ENCODE results near the gene PLXNC1. TPM values are rescaled to one million over a fixed set of nuclear protein-coding genes. Genes with fewer than 3 reads are reported as not detected.

The PLXNC1 gene
- total and polyA plus RNA-seq, 2 donors (not counting 1 experiment from before 2014, with no cell fraction given) = 15.1 to 86.9 TPM

DNA sequence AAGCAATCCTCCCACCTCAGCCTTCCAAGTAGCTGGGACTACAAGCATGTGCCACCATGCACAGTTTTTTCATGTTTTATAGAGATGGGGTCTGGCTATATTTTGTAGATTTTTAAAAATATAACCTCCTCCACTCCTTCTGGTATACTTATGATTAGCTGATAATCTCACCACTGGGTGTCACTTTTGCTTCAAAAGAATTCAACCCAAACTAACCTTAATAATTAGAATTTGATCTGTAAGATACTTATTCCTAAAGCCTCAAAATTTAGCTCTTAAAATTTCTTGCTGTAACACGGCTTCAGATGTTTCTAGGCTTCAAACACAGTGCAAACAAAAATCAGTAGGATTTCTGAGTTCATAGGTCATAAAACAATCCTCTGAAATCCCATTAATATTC lies 181.0 kb downstream of the PLXNC1 start:
- TF ChIP-seq, protein P1, sequence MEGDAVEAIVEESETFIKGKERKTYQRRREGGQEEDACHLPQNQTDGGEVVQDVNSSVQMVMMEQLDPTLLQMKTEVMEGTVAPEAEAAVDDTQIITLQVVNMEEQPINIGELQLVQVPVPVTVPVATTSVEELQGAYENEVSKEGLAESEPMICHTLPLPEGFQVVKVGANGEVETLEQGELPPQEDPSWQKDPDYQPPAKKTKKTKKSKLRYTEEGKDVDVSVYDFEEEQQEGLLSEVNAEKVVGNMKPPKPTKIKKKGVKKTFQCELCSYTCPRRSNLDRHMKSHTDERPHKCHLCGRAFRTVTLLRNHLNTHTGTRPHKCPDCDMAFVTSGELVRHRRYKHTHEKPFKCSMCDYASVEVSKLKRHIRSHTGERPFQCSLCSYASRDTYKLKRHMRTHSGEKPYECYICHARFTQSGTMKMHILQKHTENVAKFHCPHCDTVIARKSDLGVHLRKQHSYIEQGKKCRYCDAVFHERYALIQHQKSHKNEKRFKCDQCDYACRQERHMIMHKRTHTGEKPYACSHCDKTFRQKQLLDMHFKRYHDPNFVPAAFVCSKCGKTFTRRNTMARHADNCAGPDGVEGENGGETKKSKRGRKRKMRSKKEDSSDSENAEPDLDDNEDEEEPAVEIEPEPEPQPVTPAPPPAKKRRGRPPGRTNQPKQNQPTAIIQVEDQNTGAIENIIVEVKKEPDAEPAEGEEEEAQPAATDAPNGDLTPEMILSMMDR (conservative IDR thresholded peaks at IDR 0.05 in 1 of 2, IDR thresholded peaks at IDR 0.05 in 1 of 2; ENCODE audit: low read depth in 1 of 2, low read length in 2 of 2) = peak in 1 of 2 donors; percentile 12
- no peak for TF ChIP-seq EZH2 (IDR thresholded peaks at IDR 0.05; ENCODE audit: low read length, missing control alignments)
- Histone ChIP-seq H3K9me3 (ENCODE audit: control insufficient read depth, insufficient read depth, low read depth, low read length) (no peaks in the 10 kb centered on the region), H2AFZ (ENCODE audit: low read length) (no peak overlapping the region), H3K36me3 (ENCODE audit: control insufficient read depth, insufficient read depth, low read length) (no peaks in the 10 kb centered on the region), H3K27ac (ENCODE audit: insufficient read depth, low read length) (no peak overlapping the region), H4K20me1 (ENCODE audit: control insufficient read depth, extremely low read depth, insufficient read depth, low read length) (no peaks in the 10 kb centered on the region), H3K4me3 (replicated peaks in 1 of 4; ENCODE audit: control extremely low read depth in 1 of 4, insufficient read depth in 1 of 4, low read depth in 3 of 4, low read length in 4 of 4) (no peak overlapping the region), H3K27me3 (ENCODE audit: control insufficient read depth, insufficient read depth, low read length) (no peaks in the 10 kb centered on the region), H3K4me2 (ENCODE audit: extremely low read depth, insufficient read depth, low read length) (no peak overlapping the region), H3K4me1 (ENCODE audit: control insufficient read depth, extremely low read depth, insufficient read depth, low read length) (peaks cover 3% of the 10 kb centered on the region), H3K9ac (ENCODE audit: insufficient read depth, low read length) (no peak overlapping the region), H3K79me2 (ENCODE audit: control insufficient read depth, insufficient read depth, low read length) (no peaks in the 10 kb centered on the region)
- peak in 1 of 2 donors; percentile 31 for DNase-seq (ENCODE audit: low read depth in 2 of 2)

DNA sequence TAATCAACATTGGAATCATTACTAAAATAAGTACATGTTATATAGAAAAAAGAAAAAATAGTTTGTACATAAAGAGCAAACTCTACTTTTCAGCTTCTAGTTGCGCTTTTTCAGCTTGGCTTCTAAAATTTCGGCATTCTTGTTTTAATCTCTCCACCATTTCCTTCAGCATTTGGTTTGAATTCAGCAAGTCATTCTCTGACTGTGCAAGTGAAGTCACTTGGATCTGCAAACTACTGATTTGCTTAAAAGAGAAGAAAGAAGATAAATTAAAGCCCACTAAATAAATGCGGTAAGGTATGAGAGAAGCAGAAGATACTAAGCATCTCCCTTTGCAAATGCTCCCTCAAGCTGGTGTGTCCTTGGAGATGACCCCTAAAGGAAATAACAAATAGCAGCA lies 185.0 kb downstream of the PLXNC1 start:
- H3K27ac ChIP-seq (ENCODE audit: insufficient read depth, low read length) = no peak overlapping the region
- H3K27me3 ChIP-seq (ENCODE audit: control insufficient read depth, insufficient read depth, low read length) = no peaks in the 10 kb centered on the region
- DNase-seq (ENCODE audit: low read depth in 2 of 2) = no peak
- H3K4me1 ChIP-seq (ENCODE audit: control insufficient read depth, extremely low read depth, insufficient read depth, low read length) = no peaks in the 10 kb centered on the region
- H3K9me3 ChIP-seq (ENCODE audit: control insufficient read depth, insufficient read depth, low read depth, low read length) = no peaks in the 10 kb centered on the region
- no peaks in the 10 kb centered on the region for H3K36me3 ChIP-seq (ENCODE audit: control insufficient read depth, insufficient read depth, low read length)
- H2AFZ ChIP-seq (ENCODE audit: low read length) = no peak overlapping the region
- TF ChIP-seq, protein P1 (conservative IDR thresholded peaks at IDR 0.05 in 1 of 2, IDR thresholded peaks at IDR 0.05 in 1 of 2; ENCODE audit: low read depth in 1 of 2, low read length in 2 of 2) = no peak
- no peak for TF ChIP-seq EZH2 (IDR thresholded peaks at IDR 0.05; ENCODE audit: low read length, missing control alignments)
- no peaks in the 10 kb centered on the region for H4K20me1 ChIP-seq (ENCODE audit: control insufficient read depth, extremely low read depth, insufficient read depth, low read length)
- no peak overlapping the region for H3K9ac ChIP-seq (ENCODE audit: insufficient read depth, low read length)
- no peak overlapping the region for H3K4me3 ChIP-seq (replicated peaks in 1 of 4; ENCODE audit: control extremely low read depth in 1 of 4, insufficient read depth in 1 of 4, low read depth in 3 of 4, low read length in 4 of 4)
- H3K79me2 ChIP-seq (ENCODE audit: control insufficient read depth, insufficient read depth, low read length) = no peaks in the 10 kb centered on the region
- H3K4me2 ChIP-seq (ENCODE audit: extremely low read depth, insufficient read depth, low read length) = no peak overlapping the region

DNA sequence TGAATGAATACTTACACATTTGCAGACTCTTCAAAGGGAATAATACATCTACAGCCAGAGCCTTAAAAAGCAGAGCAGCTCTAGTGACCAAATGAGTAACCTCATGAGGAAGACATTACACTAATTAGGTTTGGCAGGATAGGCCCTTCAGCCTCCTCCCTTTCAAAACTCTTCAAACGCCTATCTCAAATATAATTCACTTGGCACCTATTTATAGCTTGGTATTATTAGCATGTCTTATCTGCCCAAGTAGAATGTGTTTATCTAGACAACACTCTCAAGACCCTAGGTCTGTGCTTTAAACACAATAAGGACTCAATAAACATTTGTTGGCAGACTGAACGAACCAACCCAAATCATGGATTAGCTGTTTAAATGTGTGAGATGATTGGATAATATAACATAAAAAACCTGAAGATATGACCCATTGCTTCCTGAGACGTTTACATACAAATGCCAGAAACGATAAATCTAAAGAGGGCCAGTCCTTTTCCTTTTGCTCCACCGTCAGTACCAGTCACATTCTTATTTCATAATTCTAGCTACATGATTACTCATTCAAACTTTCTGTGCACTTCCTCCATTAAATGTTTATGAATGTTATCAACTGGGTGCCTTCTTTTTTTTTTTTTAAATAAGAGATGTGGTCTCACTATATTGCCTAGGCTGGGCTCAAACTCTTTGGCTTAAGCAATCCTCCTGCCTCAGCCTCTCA lies 188.0 kb downstream of the PLXNC1 start:
- H3K27me3 ChIP-seq (ENCODE audit: control insufficient read depth, insufficient read depth, low read length) = no peaks in the 10 kb centered on the region
- no peak overlapping the region for H2AFZ ChIP-seq (ENCODE audit: low read length)
- no peaks in the 10 kb centered on the region for H3K4me1 ChIP-seq (ENCODE audit: control insufficient read depth, extremely low read depth, insufficient read depth, low read length)
- TF ChIP-seq EZH2 (IDR thresholded peaks at IDR 0.05; ENCODE audit: low read length, missing control alignments) = no peak
- TF ChIP-seq, protein P1 (conservative IDR thresholded peaks at IDR 0.05 in 1 of 2, IDR thresholded peaks at IDR 0.05 in 1 of 2; ENCODE audit: low read depth in 1 of 2, low read length in 2 of 2) = no peak
- H3K36me3 ChIP-seq (ENCODE audit: control insufficient read depth, insufficient read depth, low read length) = no peaks in the 10 kb centered on the region
- H3K79me2 ChIP-seq (ENCODE audit: control insufficient read depth, insufficient read depth, low read length) = no peaks in the 10 kb centered on the region
- no peaks in the 10 kb centered on the region for H4K20me1 ChIP-seq (ENCODE audit: control insufficient read depth, extremely low read depth, insufficient read depth, low read length)
- DNase-seq (ENCODE audit: low read depth in 2 of 2) = peak in 1 of 2 donors; percentile 61
- no peak overlapping the region for H3K4me3 ChIP-seq (replicated peaks in 1 of 4; ENCODE audit: control extremely low read depth in 1 of 4, insufficient read depth in 1 of 4, low read depth in 3 of 4, low read length in 4 of 4)
- H3K9me3 ChIP-seq (ENCODE audit: control insufficient read depth, insufficient read depth, low read depth, low read length) = no peaks in the 10 kb centered on the region
- no peak overlapping the region for H3K27ac ChIP-seq (ENCODE audit: insufficient read depth, low read length)
- H3K9ac ChIP-seq (ENCODE audit: insufficient read depth, low read length) = no peak overlapping the region
- no peak overlapping the region for H3K4me2 ChIP-seq (ENCODE audit: extremely low read depth, insufficient read depth, low read length)

Measured in fibroblast of lung (primary cell).